A673 (cell line): ENCODE measurements around the gene DNAH2. TPM values are rescaled to one million over a fixed set of nuclear protein-coding genes. Genes with fewer than 3 reads are reported as not detected.

Experiments
- BruUV-seq: library from RNA; stranded (reverse); fragments of 400-500 nt; replicated peaks from 2 replicates; lab custom pipeline; 2021; lab: Mats Ljungman, UMichigan
- CTCF ChIA-PET: fragments of 300-600 bp; sonication (Branson Sonifier 250); formaldehyde crosslinking; loops from one replicate; lab custom pipeline; 2022; ENCODE audit warnings: antibody characterized with exemption; lab: Charles Lee
- POLR2A ChIA-PET: fragments of 300-600 bp; sonication (Branson Sonifier 250); formaldehyde crosslinking; loops from one replicate; lab custom pipeline; 2022; ENCODE audit warnings: antibody characterized with exemption; ENCODE audit not compliant: low non-redundant PET; lab: Charles Lee
- DNase-seq: peaks from one replicate; pipeline ENCODE4 v3.0.0-alpha.2; 2015; ENCODE audit warnings: low spot score
- H3K27ac ChIP-seq: fragments of 200-600 bp; sonication (generic); 2 replicates; pipeline ENCODE4 v1.5.1; 2016; ENCODE audit warnings: mixed run types, low read depth, mild to moderate bottlenecking, mixed read lengths, antibody characterized with exemption, low read length; ENCODE audit not compliant: poor library complexity, severe bottlenecking
- H3K27me3 ChIP-seq: fragments of 200-600 bp; sonication (generic); replicated peaks from 2 replicates; pipeline ENCODE4 v1.6.1; 2017; ENCODE audit warnings: mixed run types, low read depth, mild to moderate bottlenecking, mixed read lengths, antibody characterized with exemption, low read length; ENCODE audit not compliant: insufficient read depth, poor library complexity
- H3K36me3 ChIP-seq: fragments of 200-600 bp; sonication (generic); 2 replicates; pipeline ENCODE4 v1.6.1; 2016; ENCODE audit warnings: mixed run types, mild to moderate bottlenecking, mixed read lengths, antibody characterized with exemption, low read length; ENCODE audit not compliant: insufficient read depth, poor library complexity, severe bottlenecking
- H3K4me1 ChIP-seq: fragments of 200-600 bp; sonication (generic); 2 replicates; pipeline ENCODE4 v1.6.1; 2017; ENCODE audit warnings: mixed run types, mild to moderate bottlenecking, mixed read lengths, antibody characterized with exemption, low read length; ENCODE audit not compliant: insufficient read depth, poor library complexity, severe bottlenecking
- H3K4me3 ChIP-seq: fragments of 200-600 bp; sonication (generic); 2 replicates; pipeline ENCODE4 v1.5.1; 2016; ENCODE audit warnings: low read depth, mixed run types, mild to moderate bottlenecking, mixed read lengths, low read length; ENCODE audit not compliant: poor library complexity, severe bottlenecking
- H3K9me3 ChIP-seq: fragments of 200-600 bp; sonication (generic); 2 replicates; pipeline ENCODE4 v1.6.1; 2016; ENCODE audit warnings: mixed run types, low read depth, mild to moderate bottlenecking, mixed read lengths, antibody characterized with exemption, low read length; ENCODE audit not compliant: poor library complexity, severe bottlenecking
- EZH2 ChIP-seq: fragments of 200-600 bp; sonication (generic); IDR thresholded peaks from 2 replicates; pipeline ENCODE4 v1.6.1; 2017; ENCODE audit warnings: borderline replicate concordance, low read depth, mild to moderate bottlenecking, mixed read lengths, antibody characterized with exemption, low read length; ENCODE audit not compliant: poor library complexity, severe bottlenecking
- intact Hi-C: fragments of 100-400 bp; cut with micrococcal nuclease; formaldehyde crosslinking; loops from one replicate; pipeline ENCODE4 v1.10.0; 2022; ENCODE audit not compliant: unreplicated experiment
- total RNA-seq: library from RNA; stranded (reverse); gene quantifications from 2 replicates; pipeline ENCODE4 v1.2.3, GENCODE V29; 2021
- TF ChIP-seq, protein P1 (sequence below): fragments of 300-800, 200-600 bp; sonication (generic); conservative IDR thresholded peaks from 2 replicates; pipeline ENCODE4 v1.5.1; 2017; ENCODE audit warnings: low read depth, mild to moderate bottlenecking, antibody characterized with exemption, low read length, moderate library complexity, mixed read lengths

Gene DNAH2
- total RNA-seq, 1 experiment from 2014 or later = 0.15 TPM

- no peak for DNase-seq
- ChIA-PET POLR2A (no interaction called here), CTCF (no interaction called here)
- no peaks in the 10 kb centered on the region for H3K27me3 ChIP-seq
- no peaks in the 10 kb centered on the region for H3K4me1 ChIP-seq
- H3K36me3 ChIP-seq = no peaks in the 10 kb centered on the region
- TF ChIP-seq EZH2 = no peak
- TF ChIP-seq, protein P1, sequence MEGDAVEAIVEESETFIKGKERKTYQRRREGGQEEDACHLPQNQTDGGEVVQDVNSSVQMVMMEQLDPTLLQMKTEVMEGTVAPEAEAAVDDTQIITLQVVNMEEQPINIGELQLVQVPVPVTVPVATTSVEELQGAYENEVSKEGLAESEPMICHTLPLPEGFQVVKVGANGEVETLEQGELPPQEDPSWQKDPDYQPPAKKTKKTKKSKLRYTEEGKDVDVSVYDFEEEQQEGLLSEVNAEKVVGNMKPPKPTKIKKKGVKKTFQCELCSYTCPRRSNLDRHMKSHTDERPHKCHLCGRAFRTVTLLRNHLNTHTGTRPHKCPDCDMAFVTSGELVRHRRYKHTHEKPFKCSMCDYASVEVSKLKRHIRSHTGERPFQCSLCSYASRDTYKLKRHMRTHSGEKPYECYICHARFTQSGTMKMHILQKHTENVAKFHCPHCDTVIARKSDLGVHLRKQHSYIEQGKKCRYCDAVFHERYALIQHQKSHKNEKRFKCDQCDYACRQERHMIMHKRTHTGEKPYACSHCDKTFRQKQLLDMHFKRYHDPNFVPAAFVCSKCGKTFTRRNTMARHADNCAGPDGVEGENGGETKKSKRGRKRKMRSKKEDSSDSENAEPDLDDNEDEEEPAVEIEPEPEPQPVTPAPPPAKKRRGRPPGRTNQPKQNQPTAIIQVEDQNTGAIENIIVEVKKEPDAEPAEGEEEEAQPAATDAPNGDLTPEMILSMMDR = no peak
- no peak overlapping the region for H3K4me3 ChIP-seq
- no peaks in the 10 kb centered on the region for H3K9me3 ChIP-seq
- intact Hi-C loops = no loop called here
- no TSS peak for BruUV-seq
- no peak overlapping the region for H3K27ac ChIP-seq
Observed at GRCh38 chr17:7774055-7774521, 56.5 kb downstream of the DNAH2 start.

- TF ChIP-seq, protein P1 = no peak
- TF ChIP-seq EZH2 = no peak
- POLR2A ChIA-PET = no interaction called here
- no TSS peak for BruUV-seq
- H3K36me3 ChIP-seq = no peaks in the 10 kb centered on the region
- no peaks in the 10 kb centered on the region for H3K27me3 ChIP-seq
- DNase-seq = no peak
- H3K27ac ChIP-seq = no peak overlapping the region
- no peaks in the 10 kb centered on the region for H3K9me3 ChIP-seq
- CTCF ChIA-PET = no interaction called here
- H3K4me1 ChIP-seq = no peaks in the 10 kb centered on the region
- intact Hi-C loops = no loop called here
- no peak overlapping the region for H3K4me3 ChIP-seq
Observed at GRCh38 chr17:7775051-7775450, 57.5 kb downstream of the DNAH2 start.

DNA sequence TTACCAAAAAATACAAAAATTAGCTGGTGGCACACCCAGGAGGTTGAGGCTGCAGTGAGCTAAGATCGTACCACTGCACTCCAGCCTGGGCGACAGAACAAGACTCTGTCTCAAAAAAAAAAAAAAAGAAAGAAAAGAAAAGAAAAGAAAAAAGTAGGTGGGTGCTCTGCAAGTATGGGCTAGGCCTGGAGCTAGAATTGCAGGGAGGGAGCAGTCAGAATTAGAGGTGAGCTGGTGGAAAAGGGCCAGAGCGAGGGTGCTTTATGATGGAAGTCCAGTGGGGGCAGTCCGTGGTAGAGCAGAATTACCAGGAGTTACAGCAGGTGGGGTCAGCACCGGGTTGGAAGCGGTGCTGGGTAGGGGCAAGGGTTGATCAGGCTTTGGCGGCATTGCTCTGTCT, 59.5 kb downstream of the DNAH2 start:
- BruUV-seq = no TSS peak
- no peak overlapping the region for H3K4me3 ChIP-seq
- POLR2A ChIA-PET = interaction anchor here (0.6 kb wide), 1 partner anchor 95 kb away, joined by 4 read pairs; no protein-coding TSS in a partner anchor
- CTCF ChIA-PET = no interaction called here
- peaks cover 2% of the 10 kb centered on the region for H3K27me3 ChIP-seq
- H3K9me3 ChIP-seq = no peaks in the 10 kb centered on the region
- no peak overlapping the region for H3K27ac ChIP-seq
- no peak for TF ChIP-seq EZH2
- TF ChIP-seq, protein P1 = no peak
- H3K36me3 ChIP-seq = no peaks in the 10 kb centered on the region
- no peaks in the 10 kb centered on the region for H3K4me1 ChIP-seq
- DNase-seq = no peak
- intact Hi-C loops = no loop called here
